HT-29 (cell line): ENCODE results near the gene BRD3. TPM values are rescaled to one million over a fixed set of nuclear protein-coding genes. Genes with fewer than 3 reads are reported as not detected.
A peak's percentile ranks its signal among the peaks of the same experiment; 100 is the strongest.
"Not testable (repeated sequence)": the region's sequence is repeated elsewhere in the genome, so short reads cannot be mapped to it uniquely, and the experiment has no call there.

Source experiments
- DNase-seq: peaks from one replicate; pipeline ENCODE4 v3.0.0-alpha.2; 2015; ENCODE audit warnings: low spot score
- total RNA-seq: library from RNA; depleted of rRNA; stranded (reverse); fragments of >200 nt; shearing (Covaris generic); gene quantifications from 2 replicates; pipeline ENCODE4 v1.2.3, GENCODE V29; 2014

BRD3 gene
- total RNA-seq, 1 experiment from 2014 or later: 21.8 TPM

DNA sequence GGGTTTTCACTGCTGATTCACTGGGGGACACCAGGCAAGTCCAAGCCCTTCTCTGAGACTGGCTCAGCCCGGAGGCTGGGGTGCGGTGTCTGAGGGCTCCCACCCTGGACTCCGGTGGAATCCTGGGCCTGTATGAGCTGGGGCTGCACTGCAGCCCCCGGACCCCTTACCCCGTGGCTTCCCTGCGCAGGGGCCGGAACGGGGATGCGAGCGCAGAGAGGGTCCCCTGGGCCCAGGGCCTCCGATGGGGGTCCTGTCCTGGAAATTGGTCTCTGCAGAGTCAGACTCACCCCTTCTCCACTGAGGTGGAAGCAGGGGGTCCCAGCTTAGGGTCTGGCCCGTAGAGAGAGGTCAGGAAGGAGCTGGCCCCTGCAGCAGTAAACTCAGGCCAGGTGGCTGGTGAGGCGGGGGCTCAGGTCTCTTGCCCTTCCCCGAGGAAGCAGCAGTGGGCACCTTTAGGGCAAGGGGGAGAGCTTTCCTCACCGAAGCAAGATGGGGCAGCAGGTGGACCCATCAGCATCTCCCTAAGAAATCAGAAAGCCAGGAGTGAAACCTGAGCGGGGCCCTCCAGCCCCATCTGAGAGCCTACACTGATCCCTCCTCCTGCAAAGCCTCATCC is 74.1 kb downstream of the BRD3 start:
- DNase-seq: no peak

DNA sequence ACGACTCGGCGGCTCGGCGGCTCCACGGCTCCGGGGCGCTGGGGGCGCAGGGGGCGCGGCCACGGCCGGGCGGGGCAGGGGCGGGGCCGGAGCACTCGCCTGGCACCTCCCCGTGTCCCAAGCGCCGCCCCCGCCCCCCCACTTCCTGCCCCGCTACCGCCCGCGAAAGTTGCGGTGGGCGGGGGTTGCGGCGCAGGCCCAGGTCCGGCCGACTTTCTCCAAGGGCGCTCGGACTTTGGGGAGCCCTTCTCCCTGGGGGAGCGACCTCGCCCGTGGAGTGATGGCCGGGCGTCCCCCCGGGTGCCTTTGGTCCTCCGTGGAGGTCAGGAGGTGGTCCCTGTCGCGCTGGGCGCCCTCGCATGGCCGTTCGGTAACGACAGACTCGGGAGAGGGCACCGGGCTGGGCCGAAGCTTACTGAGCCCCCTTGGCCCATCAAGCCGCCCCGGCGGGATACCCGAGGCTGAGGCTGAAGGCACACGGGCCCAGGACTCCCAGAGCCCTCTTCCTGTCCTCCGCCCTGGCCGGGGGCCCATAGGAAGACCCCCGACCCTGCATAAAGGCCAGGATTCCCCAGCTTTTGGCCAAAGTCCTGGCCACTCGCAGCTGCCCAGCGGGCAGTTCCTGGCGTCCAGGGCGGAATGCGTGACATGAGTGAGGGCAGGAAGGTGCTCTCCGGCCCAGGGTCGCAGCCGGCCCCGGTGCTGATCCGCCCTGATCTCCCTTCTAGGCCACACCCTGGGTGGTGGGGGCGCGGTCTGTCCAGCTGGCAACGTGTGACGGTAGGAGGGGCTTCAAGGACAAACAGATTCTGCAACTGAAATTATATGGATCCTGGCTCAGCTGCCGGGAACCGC is 74.8 kb downstream of the BRD3 start:
- peak; percentile 62 for DNase-seq

DNA sequence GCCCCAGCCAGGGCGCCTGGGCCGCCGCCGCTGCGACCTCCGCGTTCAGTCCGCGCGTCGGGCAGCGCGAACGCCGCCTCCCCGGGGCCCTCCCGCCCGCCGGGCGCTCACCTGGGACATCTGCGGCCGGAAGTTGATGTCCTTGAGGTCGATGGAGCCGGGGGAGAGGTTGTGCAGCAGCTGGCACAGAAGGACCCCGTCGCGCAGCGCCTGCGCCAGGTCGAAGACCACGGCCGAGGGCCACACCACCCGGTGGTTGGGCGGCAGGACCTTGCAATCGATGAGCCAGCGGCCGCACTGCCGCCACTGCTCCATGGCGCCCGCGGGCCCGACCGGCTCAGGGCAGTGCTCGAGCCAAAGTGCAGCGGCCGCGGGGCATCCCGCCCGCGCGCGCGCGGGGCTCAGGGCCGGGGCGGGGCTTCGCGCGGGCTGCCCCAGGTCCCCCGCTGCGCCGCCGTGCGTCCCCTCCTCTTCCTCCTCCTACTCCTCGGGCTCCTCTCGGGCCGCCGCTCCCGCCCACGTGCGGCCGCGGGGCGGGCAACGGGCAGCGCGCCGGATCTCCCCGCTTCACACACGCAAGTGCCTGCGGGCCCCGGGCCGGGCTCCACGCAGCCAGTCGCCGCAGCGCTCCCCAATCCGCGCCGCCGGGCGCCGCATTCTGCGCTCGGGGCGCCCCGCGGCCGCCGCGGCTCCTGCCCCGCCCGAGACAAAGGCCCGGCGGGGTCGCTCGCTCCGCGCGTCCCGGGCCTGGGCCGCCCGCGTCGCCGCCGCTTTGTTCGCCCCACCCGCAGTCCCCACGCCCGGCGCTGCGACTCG is 75.7 kb downstream of the BRD3 start, which contains the start of gene VAV2:
Gene VAV2, minus strand, starts transcription at position 361 of the 816 bp plus-strand sequence. Its CDS starts 46 bp downstream, at position 315.
- DNase-seq: peak; percentile 49

DNA sequence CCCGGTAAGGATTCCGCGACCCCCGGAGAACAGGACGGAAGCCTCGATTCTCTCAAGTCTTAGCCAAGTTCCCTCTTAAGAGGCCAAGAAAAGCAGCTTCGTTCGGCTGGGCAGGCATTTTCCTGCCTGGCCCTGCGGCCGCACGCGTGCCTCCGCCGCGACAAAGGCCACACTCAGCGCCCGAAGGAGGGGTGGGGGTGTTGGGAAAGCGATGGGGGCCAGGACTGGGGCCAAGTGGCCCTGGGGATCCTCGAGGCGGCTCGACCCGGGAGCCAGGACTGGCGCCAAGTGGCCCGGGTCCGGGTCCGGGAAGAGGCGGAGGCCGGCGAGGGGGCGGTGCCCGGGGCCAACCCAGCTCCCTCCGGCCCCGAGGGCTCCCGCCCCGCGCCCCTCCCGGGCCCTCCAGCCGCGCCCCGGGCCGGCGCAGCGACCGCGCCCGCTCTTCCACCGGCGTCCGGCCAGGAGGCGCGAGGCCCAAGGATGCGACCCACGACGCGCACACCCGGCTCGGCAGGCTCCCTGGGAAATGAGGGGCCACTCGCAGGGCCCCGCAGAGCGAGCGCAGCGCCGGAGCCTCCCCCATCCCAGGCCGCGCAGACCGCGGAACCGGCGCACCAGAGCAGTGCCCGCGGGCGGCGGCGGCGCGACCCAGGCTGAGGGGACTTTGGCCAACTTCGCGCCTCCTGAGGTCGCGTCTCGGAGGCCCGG is 76.5 kb downstream of the BRD3 start:
- DNase-seq: peak; percentile 4

DNA sequence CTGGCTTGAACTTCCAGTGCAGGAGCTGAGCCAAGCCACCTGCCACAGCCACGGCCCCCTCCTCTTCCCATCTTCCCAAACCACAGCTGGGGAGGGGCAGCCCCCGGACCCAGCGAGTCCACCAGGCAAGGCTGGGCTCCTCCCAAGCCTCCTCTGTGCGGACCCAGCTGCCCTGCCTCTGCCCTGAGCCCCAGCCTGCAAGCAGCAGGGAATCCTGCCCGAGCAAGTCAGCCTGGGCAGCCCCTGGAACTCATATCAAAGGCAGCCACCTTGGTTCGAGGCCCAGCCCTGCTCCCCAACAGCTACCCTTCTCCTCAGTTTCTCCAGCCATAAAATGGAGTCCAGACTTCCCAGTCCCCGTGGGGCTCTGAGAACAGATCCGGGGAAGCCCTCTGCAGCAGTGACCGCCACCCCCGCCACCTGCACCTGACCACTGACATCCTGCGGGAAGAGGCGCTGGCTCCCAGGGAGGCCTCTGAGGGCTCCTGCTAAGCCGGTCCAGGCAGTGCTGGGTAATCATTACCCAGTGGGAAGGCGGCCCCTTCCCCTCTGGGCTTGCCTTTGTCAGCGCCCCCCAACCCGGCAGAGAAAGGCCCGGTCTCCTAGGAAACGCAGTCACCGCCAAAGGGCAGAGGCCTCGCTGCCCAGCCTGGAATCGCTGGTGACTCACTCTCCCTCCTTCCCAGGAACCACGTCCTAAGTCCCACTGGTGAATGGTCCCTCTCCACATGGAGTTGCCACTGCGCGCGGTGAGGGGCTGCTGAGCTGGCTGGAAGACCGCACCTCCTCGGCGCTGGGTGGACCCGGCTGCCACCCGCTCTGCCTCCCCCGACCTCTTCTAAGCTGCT is 77.2 kb downstream of the BRD3 start:
- peak; percentile 78 for DNase-seq

DNA sequence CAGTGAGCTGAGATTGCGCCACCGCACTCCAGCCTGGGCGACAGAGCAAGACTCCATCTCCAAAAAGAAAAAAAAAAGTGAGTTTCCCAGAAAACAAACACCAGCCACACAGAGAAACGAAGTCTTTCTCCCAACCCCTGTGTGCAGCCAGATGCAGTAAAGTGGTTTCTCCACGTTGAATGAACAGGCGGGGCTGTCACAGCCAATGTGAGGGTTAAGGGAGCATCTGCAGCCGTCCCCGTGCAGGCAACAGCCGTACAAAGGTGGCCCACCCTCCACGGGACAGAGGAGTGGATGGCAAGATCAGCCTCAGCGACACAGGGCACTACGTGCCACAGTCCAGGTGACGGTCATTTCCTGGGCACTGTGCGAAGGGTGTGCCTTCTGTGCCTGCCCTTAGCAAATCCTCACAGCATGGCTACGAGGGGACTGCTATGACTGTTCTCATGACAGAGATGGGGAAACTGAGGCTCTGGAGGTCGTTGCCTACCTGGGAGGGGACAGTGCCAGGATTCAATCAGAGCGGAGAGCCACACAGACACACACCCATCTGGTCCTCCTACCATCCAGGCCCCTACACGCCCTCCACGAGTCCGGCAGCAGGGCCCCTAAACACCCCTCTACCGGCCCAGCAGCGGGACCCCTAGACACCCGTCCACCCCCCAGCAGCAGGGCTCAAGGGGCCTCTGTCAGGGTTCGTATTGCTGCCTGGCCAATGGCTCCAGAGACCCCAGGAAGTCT is 78.0 kb downstream of the BRD3 start:
- DNase-seq: no peak

DNA sequence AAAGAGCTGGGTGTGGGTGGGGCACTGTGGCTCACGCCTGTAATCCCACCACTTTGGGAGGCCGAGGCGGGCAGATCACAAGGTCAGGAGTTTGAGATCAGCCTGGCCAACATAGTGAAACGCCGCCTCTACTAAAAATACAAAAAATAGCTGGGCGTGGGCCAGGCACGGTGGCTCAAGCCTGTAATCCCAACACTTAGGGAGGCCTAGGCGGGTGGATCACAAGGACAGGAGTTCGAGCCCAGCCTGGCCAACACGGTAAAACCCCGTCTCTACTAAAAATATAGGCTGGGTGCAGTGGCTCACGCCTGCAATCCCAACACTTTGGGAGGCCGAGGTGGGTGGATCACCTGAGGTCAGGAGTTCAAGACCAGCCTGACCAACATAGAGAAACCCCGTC is 79.1 kb downstream of the BRD3 start:
- DNase-seq: not testable (repeated sequence)

DNA sequence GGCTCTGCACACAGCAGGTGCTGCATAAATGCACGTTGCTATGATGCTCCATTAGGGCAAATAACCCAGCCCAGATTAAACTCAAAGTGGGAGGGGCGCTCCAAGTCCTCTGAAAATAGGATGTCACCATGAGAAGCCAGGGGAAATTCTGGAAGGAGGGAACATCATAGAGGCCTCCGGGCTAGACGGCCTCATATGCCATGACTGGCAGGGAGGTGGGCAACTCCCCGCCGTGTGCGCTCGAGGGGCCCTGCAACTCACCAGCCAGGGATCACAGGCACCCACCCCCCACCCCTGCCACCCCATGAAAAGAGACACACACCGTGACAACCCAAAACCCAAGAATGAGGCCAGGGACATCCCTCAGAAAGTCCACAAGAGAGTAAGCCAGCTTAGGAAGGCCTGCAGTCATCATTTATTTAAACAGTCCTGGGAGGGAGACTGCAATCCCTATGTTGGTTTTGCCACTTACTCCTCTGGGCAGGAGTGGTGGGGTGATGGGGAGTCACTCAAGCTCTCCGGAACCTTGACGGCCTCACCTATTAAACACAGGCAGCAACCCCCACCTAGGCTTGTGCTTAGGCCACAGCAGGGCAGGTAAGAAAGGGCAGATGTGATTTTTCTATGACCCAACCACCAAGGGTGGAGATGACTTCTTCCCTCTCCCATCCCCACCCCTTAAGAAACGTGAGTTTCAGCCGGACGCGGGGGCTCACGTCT is 79.7 kb downstream of the BRD3 start:
- DNase-seq: no peak

DNA sequence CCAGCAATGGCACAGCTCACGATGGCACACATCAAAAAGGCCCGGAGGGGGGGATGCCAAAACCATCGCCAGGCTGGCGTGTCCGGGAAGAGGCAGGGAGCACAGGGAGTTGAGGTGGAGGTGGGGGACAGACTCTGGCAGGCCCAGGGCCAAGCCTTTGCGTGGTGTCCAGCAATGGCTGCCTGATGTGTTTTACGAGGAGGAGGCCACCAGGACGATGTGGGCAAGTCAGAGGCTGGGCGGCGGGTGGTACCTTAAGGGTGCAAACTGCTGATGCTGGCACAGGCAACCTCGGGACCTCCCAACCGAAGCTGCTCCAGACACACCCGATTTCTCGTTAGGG is 80.4 kb downstream of the BRD3 start:
- no peak for DNase-seq

DNA sequence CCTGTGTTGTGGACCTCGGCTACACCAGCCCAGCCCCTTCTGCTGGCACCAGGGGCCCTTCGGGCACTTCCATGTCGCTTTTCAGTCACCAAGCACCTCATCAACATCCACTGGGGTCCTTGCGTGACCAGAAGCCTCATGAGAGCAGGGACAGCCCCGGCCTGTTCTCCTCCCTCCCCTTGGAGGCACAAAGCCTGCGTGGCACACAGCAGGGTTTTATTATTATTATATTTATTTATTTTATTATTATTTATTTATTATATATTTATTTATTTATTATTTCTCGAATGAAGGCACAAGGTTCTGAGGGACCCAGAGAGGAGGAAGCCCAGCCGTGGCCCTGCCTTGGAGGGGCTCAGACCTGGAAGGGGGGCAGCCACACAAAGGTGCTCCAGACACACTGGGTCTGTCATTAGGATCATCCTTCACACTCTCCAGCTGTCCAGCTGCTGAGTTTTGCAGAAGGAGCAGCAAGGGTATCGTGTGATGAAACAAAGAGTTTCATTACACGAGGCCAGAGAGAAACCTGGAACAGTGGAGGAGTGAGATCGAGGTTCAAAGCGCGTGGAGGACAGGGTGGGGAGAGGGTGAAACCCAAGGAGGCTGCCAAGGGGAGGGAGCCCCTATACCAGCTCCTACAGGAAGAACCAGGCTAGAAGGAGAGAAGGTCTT is 80.9 kb downstream of the BRD3 start:
- DNase-seq: no peak

DNA sequence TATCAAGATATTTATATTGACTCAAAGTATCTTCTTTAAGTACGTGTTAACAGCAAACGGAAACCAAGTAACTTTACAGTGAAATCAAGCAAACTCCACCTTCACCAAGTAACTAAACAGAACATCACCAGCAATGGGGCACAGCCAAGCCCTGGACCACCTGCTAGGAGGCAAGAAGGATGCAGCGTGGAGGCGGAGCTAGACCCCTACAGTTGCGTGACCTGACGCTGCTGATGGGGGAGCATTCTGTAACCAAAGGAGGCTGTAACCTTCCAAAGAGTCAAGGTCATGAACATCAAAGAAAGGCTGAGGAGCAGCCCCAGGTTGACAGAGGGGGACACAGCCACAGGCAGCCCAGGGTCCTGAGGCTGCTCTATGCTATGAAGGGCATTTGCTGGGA is 81.8 kb downstream of the BRD3 start:
- no peak for DNase-seq

DNA sequence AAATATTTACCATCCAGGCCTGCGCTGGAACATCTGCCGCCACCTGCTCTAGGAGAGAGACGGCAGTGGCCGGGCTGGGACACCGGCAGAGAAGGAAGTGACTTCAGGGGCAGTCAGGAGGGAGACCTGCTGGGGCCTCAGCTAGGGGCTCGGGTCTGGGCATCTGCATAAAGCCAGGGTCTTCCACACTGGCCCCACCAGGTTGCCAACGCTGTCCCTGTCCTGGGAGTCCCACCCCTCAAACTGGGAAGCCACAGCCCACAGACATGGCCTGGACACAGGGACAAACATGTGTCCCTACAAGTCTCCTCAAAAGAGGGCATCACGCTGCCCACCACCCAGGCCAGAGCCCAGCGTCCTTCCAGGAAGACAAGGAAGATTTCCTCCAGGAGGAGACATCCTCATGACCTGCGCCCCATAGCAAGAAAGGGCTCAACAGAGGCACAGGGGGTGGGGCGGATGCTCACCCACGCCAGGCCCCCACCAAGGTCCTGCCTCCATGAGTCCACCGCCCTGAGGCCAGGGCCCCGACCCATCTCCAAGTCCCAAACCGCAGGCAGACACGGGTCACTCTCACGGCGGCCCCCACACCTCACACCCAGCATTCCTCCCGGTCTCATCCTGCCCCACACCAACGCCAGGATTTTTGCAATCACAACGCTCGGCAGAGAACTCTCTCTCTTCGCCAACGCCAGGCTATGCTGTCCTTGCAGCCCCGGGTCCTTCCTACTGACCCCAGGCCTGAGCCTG is 84.7 kb downstream of the BRD3 start:
- DNase-seq: no peak

DNA sequence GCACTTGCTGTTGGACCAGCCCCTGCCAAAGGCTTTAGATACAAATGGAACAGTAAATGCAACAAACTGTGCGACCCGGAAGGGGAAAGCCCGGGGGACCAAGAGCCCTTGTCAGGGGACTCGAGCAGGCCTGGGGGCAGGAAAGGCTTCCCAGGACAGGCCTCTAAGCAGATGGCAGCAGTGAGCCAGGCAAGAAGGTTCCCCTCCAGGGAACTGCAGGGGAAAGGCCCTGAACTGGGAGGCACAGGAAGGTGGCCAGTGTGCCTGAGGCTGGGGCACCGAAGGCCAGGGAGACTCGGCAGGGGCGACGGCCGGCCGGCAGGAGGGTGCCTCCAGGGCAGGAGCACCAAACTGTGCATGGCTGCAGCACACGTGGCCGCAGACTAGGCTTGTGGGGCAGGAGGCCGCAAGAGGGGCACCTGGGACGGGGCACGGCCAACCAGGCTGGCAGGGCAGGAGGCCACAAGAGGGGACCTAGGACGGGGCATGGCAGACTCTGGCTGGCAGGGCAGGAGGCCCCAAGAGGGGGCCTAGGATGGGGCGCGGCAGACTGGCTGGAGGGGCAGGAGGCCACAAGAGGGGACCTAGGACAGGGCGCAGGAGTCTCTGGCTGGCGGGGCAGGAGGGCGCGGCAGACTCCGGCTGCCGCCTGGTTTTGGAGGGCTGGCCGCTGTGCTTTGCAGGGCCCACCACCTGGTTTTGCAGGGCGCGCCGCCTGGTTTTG is 85.7 kb downstream of the BRD3 start:
- no peak for DNase-seq

DNA sequence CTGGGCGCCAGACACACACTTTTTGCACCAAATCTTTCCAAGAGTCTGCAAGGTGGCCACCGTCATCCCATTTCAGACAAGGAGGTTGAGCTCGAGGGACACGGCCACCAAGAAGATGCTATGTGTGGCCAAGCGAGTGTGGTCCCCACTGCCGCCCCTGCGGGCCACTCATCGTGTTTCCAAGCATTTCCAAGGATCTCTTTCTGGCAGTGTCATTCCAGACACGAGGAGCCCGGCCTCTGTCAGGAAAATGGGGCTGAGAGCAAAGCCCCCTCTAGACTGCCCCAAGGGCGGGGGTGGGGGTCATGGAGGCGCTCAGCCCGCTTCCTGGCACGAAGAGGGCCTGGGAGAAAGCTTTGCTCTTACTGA is 86.3 kb downstream of the BRD3 start:
- DNase-seq: no peak

DNA sequence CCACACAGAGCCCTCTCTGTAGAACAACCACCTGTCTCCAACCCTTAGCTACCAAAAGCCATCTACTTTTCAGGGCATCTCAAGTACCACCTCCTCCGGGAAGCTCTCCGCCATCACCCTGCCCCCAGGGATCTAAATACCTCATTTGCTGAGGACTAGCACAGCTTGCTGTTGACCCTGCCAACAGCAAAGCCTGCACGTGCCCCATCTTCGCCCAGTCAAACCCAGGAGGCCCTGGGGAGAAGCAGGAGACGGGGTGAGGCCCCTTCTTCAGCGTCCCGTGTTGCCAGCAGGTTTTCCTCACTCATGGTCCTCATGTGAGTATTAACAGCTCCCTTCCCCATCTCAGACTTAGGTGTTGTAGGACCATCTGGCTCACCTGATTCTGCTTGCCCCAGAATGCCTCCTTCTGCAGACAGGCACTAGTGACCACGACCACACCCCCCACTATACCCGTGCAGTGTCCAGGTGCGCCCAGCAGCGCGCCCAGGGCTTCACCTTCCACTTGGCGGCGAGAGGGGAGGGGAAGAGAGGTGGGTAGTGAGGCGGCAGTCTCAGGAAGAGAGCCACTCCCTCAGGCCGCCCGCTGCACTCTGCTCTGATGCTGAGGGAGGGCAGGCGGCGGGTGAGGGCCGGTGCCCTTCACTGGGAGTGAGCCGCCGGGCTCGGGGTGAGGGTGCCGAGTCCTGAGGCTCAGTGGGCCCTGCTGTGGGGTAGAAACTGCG is 86.8 kb downstream of the BRD3 start:
- no peak for DNase-seq
